Osteocyte (in vitro differentiated cells): ENCODE results near the gene PARD3B. TPM values are rescaled to one million over a fixed set of nuclear protein-coding genes. Genes with fewer than 3 reads are reported as not detected.

Experiments
- DNase-seq: peaks from one replicate; pipeline ENCODE4 v3.0.0; 2021; ENCODE audit warnings: mixed read lengths; ENCODE audit not compliant: unreplicated experiment; ENCODE audit errors: extremely low spot score
- H3K27ac Mint-ChIP-seq: one replicate; pipeline ENCODE4 v1.8.0; 2021; ENCODE audit warnings: mild to moderate bottlenecking, mixed read lengths; ENCODE audit not compliant: unreplicated experiment
- H3K27me3 Mint-ChIP-seq: one replicate; pipeline ENCODE4 v1.8.0; 2021; ENCODE audit warnings: mixed read lengths; ENCODE audit not compliant: unreplicated experiment
- H3K36me3 Mint-ChIP-seq: one replicate; pipeline ENCODE4 v1.8.0; 2021; ENCODE audit warnings: mixed read lengths; ENCODE audit not compliant: unreplicated experiment
- H3K4me1 Mint-ChIP-seq: one replicate; pipeline ENCODE4 v1.8.0; 2021; ENCODE audit warnings: mixed read lengths; ENCODE audit not compliant: unreplicated experiment
- H3K4me3 Mint-ChIP-seq: one replicate; pipeline ENCODE4 v1.8.0; 2021; ENCODE audit warnings: mild to moderate bottlenecking, moderate library complexity, mixed read lengths; ENCODE audit not compliant: unreplicated experiment
- H3K9me3 Mint-ChIP-seq: one replicate; pipeline ENCODE4 v1.8.0; 2021; ENCODE audit warnings: mixed read lengths; ENCODE audit not compliant: unreplicated experiment
- total RNA-seq: library from RNA; stranded (reverse); gene quantifications from 2 replicates; pipeline ENCODE4 v1.2.1, GENCODE V29; 2021
- TF ChIP-seq, protein P1 (sequence below): fragments of 200-600 bp; sonication (generic); IDR thresholded peaks from 2 replicates; pipeline ENCODE4 v1.5.0; 2021; ENCODE audit warnings: antibody characterized with exemption, mild to moderate bottlenecking, moderate library complexity

Gene PARD3B
- total RNA-seq, 1 donor from 2014 or later: 26.7 TPM

DNA sequence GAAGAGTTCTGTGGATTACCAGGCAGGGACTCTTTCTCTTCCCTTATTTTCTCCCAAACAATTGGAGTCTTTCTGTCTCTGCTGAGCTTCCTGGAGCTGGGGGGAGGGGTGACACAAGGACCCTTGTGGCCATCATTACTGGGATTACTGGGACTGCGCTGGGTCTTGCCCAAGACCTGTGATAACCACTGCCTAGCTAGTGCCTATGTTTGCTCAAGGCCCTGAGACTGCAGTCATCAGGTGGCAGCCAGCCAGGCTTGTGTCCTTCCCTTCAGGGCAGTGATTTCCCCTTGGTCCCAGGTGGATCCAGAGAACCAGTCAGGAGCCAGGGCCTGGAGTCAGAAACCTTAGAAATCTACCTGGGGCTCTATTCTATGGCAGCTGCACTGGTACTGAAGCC lies 355.6 kb downstream of the PARD3B start:
- Mint-ChIP-seq H3K36me3 (peaks cover 7% of the 10 kb centered on the region), H3K4me3 (no peak overlapping the region), H3K4me1 (peaks cover 3% of the 10 kb centered on the region), H3K9me3 (peaks cover 18% of the 10 kb centered on the region), H3K27me3 (no peaks in the 10 kb centered on the region), H3K27ac (no peak overlapping the region)
- DNase-seq: no peak
- TF ChIP-seq, protein P1, sequence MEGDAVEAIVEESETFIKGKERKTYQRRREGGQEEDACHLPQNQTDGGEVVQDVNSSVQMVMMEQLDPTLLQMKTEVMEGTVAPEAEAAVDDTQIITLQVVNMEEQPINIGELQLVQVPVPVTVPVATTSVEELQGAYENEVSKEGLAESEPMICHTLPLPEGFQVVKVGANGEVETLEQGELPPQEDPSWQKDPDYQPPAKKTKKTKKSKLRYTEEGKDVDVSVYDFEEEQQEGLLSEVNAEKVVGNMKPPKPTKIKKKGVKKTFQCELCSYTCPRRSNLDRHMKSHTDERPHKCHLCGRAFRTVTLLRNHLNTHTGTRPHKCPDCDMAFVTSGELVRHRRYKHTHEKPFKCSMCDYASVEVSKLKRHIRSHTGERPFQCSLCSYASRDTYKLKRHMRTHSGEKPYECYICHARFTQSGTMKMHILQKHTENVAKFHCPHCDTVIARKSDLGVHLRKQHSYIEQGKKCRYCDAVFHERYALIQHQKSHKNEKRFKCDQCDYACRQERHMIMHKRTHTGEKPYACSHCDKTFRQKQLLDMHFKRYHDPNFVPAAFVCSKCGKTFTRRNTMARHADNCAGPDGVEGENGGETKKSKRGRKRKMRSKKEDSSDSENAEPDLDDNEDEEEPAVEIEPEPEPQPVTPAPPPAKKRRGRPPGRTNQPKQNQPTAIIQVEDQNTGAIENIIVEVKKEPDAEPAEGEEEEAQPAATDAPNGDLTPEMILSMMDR: no peak

DNA sequence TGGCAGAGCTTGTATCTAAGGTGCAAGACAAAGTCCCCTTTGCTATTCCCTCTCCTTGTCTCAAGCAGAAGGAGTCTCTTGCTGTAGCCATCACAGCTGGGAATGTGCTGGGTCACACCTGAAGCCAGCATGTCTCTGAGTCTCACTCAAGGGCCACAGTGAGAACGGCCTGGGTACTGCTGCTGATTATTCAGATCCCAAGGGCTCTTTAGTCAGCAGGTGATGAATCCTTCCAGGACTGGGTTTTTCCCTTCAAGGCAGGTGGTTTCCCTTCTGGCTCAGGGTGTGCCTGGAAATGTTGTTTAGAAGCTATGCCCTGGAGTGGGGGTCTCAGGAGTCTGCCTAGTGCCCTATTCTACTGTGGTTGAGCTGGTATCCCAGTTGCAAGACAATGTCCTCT lies 356.3 kb downstream of the PARD3B start:
- TF ChIP-seq, protein P1: no peak

DNA sequence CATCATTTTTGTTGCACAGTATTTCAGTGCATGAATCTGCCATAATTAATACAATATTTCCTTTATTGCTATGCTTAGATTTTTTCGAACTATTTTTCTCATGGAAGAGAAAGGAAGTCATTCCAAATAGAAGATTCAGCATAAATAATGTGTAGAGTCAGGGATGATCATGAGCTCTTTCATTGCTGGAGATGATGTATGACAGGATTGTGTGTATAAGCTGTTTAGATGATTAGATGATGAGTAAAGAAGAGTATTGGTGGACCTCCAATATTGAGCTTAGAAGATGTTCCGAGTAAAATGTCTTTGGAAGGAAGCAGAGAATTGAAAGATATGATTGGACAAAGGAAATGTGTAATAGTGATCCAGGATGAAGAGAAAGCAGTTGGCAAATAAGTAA lies 364.5 kb downstream of the PARD3B start:
- TF ChIP-seq, protein P1: no peak

More for the DNA sequence above, 356.3 kb downstream of the PARD3B start:
- H3K36me3 Mint-ChIP-seq: peaks cover 7% of the 10 kb centered on the region
- no peak overlapping the region for H3K27ac Mint-ChIP-seq
- peaks cover 18% of the 10 kb centered on the region for H3K9me3 Mint-ChIP-seq
- no peak overlapping the region for H3K4me3 Mint-ChIP-seq
- no peaks in the 10 kb centered on the region for H3K27me3 Mint-ChIP-seq
- H3K4me1 Mint-ChIP-seq: peaks cover 3% of the 10 kb centered on the region
- DNase-seq: no peak

DNA sequence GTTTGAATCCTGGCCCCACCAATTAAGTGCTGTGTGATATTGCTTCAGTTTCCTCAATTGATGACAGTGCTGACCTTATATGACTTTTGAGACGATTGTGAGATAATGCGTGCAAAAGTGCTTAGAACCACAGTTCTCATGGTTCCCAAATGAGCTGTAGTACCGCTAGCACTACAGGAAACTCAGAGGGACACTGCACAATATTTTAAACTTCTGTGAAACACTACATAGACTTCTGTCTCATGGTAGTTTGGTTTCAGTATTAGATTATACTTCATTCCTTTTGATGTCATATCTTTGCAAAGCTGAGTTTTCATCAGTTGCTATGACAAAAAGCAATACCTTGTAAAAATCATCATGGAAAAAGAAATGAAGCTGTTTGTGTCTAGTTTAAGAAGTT lies 368.0 kb downstream of the PARD3B start:
- Mint-ChIP-seq H3K4me1 (no peaks in the 10 kb centered on the region), H3K4me3 (no peak overlapping the region), H3K9me3 (no peaks in the 10 kb centered on the region), H3K36me3 (no peaks in the 10 kb centered on the region), H3K27ac (no peak overlapping the region), H3K27me3 (no peaks in the 10 kb centered on the region)
- TF ChIP-seq, protein P1: no peak
- no peak for DNase-seq

More for the DNA sequence above, 364.5 kb downstream of the PARD3B start:
- H3K4me1 Mint-ChIP-seq: no peaks in the 10 kb centered on the region
- no peak for DNase-seq
- H3K4me3 Mint-ChIP-seq: no peak overlapping the region
- H3K36me3 Mint-ChIP-seq: no peaks in the 10 kb centered on the region
- no peaks in the 10 kb centered on the region for H3K27me3 Mint-ChIP-seq
- no peak overlapping the region for H3K27ac Mint-ChIP-seq
- H3K9me3 Mint-ChIP-seq: no peaks in the 10 kb centered on the region

DNA sequence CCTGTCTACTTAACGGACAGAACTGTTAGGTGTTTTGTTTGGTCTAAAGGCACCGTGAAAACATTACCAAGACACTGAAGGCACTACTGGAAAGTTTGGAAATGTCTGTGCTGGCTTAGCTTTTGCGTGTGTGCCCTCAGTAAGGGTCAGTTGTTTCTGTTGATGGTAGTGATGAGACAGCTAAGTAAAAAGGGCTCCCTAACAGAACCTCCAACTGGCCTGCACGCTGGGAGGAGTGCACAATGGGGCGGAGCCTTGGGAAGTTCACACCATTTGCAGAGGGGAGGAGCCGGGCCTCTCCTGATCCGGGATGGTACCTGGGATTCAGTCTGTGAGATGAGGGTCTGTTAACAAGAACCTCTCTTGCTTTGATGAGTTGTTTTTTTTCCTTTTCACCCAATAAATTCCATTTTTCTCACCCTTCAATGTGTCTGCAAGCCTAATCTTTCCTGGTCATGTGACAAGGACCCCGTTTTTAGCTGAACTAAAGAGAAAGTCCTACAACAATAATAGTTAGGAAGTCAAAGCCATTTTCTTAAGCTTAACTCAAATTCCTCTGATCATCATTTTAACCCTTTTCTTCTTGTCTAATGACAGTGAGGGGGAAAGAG lies 368.7 kb downstream of the PARD3B start:
- Mint-ChIP-seq H3K4me1 (no peaks in the 10 kb centered on the region), H3K36me3 (no peaks in the 10 kb centered on the region), H3K27me3 (no peaks in the 10 kb centered on the region), H3K9me3 (no peaks in the 10 kb centered on the region), H3K4me3 (no peak overlapping the region), H3K27ac (no peak overlapping the region)
- TF ChIP-seq, protein P1: no peak
- DNase-seq: no peak
